22Rv1 (cell line): Measurements from ENCODE around the gene ATP13A5.
A peak's percentile ranks its signal among the peaks of the same experiment; 100 is the strongest.

Experiments used
- H3K27ac ChIP-seq: fragments of 450-650 bp; 2 replicates; pipeline ENCODE4 v1.5.1; 2017
- CTCF ChIP-seq: fragments of 450-650 bp; IDR thresholded peaks from 2 replicates; pipeline ENCODE4 v1.5.1; 2017; ENCODE audit warnings: mild to moderate bottlenecking
- ZFX ChIP-seq: fragments of 450-650 bp; IDR thresholded peaks from 2 replicates; pipeline ENCODE4 v1.6.1; 2017; ENCODE audit warnings: antibody characterized with exemption, borderline replicate concordance

ATP13A5 gene

GRCh38 chr3:193317682-193318300 lies 60.8 kb downstream of the ATP13A5 start:
- no peak overlapping the region for H3K27ac ChIP-seq
- TF ChIP-seq ZFX = no peak
- TF ChIP-seq CTCF = no peak

GRCh38 chr3:193314161-193314560 lies 64.4 kb downstream of the ATP13A5 start:
- H3K27ac ChIP-seq = no peak overlapping the region
- no peak for TF ChIP-seq ZFX
- peak; percentile 18; the same call in 1 of the 2 replicates for TF ChIP-seq CTCF

- H3K27ac ChIP-seq = no peak overlapping the region
- TF ChIP-seq ZFX (no peak), CTCF (no peak)
Measured at GRCh38 chr3:193313061-193313958, 65.2 kb downstream of the ATP13A5 start.

GRCh38 chr3:193310914-193311723 lies 67.4 kb downstream of the ATP13A5 start:
- no peak for TF ChIP-seq CTCF
- no peak for TF ChIP-seq ZFX
- no peak overlapping the region for H3K27ac ChIP-seq

GRCh38 chr3:193305356-193305755 lies 73.2 kb downstream of the ATP13A5 start:
- no peak overlapping the region for H3K27ac ChIP-seq
- TF ChIP-seq ZFX = no peak
- TF ChIP-seq CTCF = no peak

GRCh38 chr3:193301433-193301832 lies 77.1 kb downstream of the ATP13A5 start:
- TF ChIP-seq CTCF (no peak), ZFX (no peak)
- H3K27ac ChIP-seq = no peak overlapping the region
